Measurements from ENCODE around the gene SRGAP3.

GRCh38 chr3:9218514-9218846 is 31.0 kb downstream of the SRGAP3 start:
- no peak for TF ChIP-seq CTCF (conservative IDR thresholded peaks at IDR 0.05)
- TF ChIP-seq ZFX (IDR thresholded peaks at IDR 0.05), result no peak

All from C4-2B (cell line).